GM12864 (cell line): ENCODE data around the gene SLC34A2.
"Not testable (repeated sequence)": the region's sequence is repeated elsewhere in the genome, so short reads cannot be mapped to it uniquely, and the experiment has no call there.

Source experiments
- DNase-seq: peaks from one replicate; pipeline ENCODE4 v3.0.0-alpha.2; 2011; ENCODE audit warnings: low read depth
- H3K4me3 ChIP-seq: 2 replicates; pipeline ENCODE4 v1.5.1; 2011; ENCODE audit warnings: mild to moderate bottlenecking, low read depth, low read length, control low read depth
- TF ChIP-seq, protein P1 (sequence below): IDR thresholded peaks from 2 replicates; pipeline ENCODE4 v1.5.1; 2011; ENCODE audit warnings: low read depth, mild to moderate bottlenecking, moderate library complexity, low read length, control low read depth, inconsistent platforms; ENCODE audit errors: missing control alignments

SLC34A2 gene

DNA sequence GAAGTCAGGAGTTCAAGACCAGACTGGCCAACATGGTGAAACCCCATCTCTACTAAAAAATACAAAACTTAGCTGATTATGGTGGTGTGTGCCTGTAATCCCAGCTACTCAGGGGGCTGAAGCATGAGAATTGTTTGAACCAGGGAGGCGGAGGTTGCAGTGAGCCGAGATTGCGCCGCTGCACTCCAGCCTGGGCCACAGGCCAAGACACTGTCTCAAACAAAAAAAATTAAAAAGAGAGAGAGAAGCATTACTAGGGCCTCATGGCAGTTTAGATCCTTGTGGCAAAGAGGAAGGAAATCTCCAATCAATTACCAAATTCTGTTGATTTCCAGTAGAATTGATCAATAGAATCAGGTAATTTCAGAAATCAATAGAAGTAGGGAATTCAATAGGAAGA lies 16.8 kb upstream of the SLC34A2 start:
- DNase-seq, result no peak
- no peak overlapping the region for H3K4me3 ChIP-seq
- TF ChIP-seq, protein P1, sequence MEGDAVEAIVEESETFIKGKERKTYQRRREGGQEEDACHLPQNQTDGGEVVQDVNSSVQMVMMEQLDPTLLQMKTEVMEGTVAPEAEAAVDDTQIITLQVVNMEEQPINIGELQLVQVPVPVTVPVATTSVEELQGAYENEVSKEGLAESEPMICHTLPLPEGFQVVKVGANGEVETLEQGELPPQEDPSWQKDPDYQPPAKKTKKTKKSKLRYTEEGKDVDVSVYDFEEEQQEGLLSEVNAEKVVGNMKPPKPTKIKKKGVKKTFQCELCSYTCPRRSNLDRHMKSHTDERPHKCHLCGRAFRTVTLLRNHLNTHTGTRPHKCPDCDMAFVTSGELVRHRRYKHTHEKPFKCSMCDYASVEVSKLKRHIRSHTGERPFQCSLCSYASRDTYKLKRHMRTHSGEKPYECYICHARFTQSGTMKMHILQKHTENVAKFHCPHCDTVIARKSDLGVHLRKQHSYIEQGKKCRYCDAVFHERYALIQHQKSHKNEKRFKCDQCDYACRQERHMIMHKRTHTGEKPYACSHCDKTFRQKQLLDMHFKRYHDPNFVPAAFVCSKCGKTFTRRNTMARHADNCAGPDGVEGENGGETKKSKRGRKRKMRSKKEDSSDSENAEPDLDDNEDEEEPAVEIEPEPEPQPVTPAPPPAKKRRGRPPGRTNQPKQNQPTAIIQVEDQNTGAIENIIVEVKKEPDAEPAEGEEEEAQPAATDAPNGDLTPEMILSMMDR, result no peak

DNA sequence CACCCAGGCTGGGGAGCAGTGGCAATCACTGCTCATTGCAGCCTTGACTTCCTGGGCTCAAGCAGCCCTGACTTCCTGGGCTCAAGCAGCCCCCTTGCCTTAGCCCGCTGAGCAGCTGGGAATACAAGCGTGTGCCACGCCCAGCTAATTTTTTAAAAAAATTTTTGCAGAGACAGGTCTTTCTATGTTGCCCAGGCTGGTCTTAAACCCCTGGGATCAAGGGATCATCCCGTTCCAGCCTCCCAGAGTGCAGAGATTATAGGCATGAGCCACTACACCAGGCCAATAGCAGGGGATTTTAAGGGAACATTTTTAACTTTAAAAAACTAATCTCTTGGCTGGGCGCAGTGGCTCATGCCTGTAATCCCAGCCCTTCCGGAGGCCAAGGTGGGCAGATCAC lies 5.3 kb upstream of the SLC34A2 start:
- TF ChIP-seq, protein P1, result no peak
- DNase-seq, result no peak

DNA sequence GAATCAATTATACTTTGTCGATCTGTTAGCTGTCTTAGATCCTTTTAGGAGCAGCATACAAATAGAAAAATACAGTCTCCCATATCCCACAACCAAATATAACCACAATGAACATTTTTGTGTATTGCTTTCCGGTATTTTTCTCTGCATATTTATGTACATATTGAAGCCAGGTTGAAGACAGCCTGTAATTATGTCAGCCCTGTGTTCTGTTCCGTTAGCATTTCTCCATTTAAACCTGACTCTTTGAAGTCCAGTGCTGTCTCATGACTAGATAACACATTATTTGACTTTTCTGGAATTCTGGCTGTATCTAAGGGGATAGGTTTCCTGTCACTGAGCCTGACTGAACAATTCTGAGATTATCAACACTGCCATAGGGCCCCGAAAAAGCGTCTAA lies 4.0 kb upstream of the SLC34A2 start:
- no peak overlapping the region for H3K4me3 ChIP-seq
- no peak for DNase-seq
- TF ChIP-seq, protein P1, result no peak

More for the DNA sequence above, 5.3 kb upstream of the SLC34A2 start:
- H3K4me3 ChIP-seq, result no peak overlapping the region

DNA sequence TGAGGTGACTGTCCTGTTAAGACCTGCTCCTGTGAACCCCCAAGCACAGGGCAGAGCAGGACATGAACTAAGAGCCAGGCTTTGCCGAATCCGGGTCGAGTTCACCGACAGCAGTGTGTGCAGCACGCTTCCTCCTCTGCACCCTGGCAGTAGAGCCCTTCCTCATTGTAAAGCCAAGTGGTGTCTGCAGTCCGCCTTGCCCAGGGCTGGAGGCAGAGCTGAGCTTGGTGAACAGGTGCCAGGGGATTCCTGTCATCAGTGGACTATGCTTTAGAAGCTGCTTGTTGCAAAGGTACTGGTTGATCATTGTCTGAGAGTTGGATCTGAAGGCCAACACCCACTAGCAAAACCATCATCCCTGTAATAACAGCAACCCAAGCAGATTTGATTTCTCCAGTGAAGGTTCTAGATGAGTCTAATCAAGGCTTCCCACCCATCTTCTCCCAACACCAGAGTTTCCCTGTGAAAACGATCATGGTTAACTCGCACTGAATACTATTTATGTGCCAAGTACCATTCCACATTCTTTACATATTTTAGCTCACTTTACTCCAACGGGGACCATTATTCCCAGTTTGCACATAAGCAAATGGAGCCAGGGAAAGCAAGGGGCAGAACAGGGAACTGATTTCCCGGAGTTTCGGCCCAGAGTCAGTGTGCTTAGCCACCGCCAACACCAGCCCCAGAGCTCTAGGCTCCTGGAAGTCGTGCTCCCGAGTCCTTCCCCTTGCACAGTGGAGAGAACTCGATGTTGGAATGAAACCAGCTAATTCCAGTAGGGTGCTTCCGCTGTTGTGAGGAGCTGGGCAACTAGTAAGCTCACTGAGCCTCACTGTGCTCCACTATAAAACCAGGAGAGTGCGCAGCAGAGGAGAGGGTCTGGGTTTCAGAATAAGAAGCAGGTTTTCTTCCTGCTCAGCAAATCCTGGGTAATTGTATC lies 1.4 kb upstream of the SLC34A2 start:
- H3K4me3 ChIP-seq, result no peak overlapping the region
- TF ChIP-seq, protein P1, result no peak
- DNase-seq, result no peak

DNA sequence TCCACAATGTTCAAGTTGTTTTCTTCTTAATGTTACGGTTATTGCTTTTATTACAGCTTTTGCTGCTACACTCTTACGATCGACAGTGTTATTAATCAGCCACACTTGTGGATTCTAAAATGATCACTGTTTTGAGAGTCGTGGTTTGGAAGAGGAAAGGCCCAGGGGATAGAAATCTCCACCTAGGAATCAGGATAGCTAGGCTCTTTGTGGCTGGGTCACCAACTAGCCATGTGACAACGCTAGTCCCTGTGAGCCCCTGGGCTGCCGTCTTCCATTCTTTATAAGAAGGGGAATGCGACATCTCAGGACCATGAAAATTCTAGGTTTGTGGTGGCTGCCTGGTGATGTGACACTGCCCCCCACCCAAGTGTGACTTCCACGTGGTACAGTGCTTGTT lies 380 bp downstream of the SLC34A2 start:
- DNase-seq, result no peak
- TF ChIP-seq, protein P1, result no peak
- H3K4me3 ChIP-seq, result no peak overlapping the region

DNA sequence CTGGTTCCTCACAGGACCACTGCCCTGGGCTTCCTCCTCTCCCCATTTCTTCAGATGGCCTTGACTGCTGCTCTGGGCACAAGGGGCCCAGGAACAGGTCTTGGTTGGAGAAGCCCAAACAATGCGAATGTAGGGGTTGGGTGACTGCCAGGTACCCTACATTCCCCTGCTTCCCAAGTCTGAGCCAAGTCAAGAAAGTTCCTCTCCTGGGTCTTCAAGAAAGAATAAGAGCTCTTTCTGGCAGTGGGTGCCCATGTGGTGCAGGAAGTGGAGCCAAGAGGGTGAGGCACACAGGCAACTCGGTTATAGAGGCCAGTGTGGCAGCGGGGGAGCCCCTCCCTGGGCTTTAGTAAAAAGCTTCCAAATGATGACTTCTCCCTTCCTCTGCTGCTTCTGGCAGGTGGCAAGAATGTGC lies 2.7 kb downstream of the SLC34A2 start:
- no peak for DNase-seq
- TF ChIP-seq, protein P1, result no peak
- no peak overlapping the region for H3K4me3 ChIP-seq

DNA sequence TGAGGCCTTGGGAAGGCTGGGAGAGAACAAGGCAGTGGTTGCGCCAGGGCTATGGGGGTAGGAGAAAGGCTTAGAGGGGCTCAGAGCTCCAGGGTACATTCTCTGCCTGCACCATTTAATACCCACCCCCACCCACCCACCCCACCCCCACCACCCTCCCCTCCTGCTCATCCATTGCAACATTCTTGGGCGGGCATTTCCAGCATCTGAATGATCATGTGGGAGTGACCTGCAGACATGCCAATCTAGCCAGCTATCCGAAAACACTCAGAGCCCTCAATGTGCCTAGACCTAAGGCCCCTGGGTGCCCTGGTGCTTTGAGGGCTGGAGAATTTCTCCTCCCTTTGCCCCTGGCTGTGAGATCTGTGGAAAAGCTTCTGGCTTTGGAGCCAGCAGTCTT lies 3.1 kb downstream of the SLC34A2 start:
- no peak for DNase-seq
- H3K4me3 ChIP-seq, result no peak overlapping the region
- TF ChIP-seq, protein P1, result no peak

DNA sequence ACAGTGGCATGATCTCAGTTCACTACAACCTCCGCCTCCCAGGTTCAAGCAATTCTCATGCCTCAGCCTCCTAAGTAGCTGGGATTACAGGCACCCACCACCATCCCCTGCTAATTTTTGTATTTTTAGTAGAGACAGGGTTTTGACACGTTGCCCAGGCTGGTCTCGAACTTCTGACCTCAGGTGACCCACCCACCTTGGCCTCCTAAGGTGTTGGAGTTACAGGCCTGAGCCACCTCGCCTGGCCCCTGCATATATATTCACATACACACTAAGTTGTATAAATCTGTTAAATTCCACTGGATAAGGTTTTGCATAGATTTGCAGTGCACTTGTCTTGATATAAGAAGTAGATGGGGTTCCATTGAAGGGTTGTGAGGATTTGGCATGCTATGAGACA lies 5.8 kb downstream of the SLC34A2 start:
- not testable (repeated sequence) for DNase-seq, H3K4me3 ChIP-seq
